Measurements from ENCODE around the gene KBTBD12.

Gene KBTBD12

GRCh38 chr3:127960421-127960965 is 45.5 kb downstream of the KBTBD12 start:
- Histone ChIP-seq H3K9me3 (ENCODE audit: control insufficient read depth, low read length) (no peaks in the 10 kb centered on the region), H3K4me1 (no peaks in the 10 kb centered on the region), H3K9ac (no peak overlapping the region), H2AFZ (no peak overlapping the region), H3K27ac (no peak overlapping the region), H3K27me3 (ENCODE audit: control insufficient read depth, insufficient read depth, low read length) (no peaks in the 10 kb centered on the region), H3K79me2 (no peaks in the 10 kb centered on the region), H3K36me3 (ENCODE audit: control insufficient read depth, insufficient read depth, low read length) (no peaks in the 10 kb centered on the region), H3K4me3 (ENCODE audit: low read depth, low read length) (no peak overlapping the region), H3K4me2 (ENCODE audit: low read length) (no peak overlapping the region)
- no peak for TF ChIP-seq CTCF (IDR thresholded peaks at IDR 0.05)

GRCh38 chr3:127961124-127961523 is 46.1 kb downstream of the KBTBD12 start:
- Histone ChIP-seq H3K9ac (no peak overlapping the region), H3K27ac (no peak overlapping the region), H3K9me3 (ENCODE audit: control insufficient read depth, low read length) (no peaks in the 10 kb centered on the region), H3K4me3 (ENCODE audit: low read depth, low read length) (no peak overlapping the region), H3K4me1 (no peaks in the 10 kb centered on the region), H2AFZ (no peak overlapping the region), H3K36me3 (ENCODE audit: control insufficient read depth, insufficient read depth, low read length) (no peaks in the 10 kb centered on the region), H3K27me3 (ENCODE audit: control insufficient read depth, insufficient read depth, low read length) (no peaks in the 10 kb centered on the region), H3K79me2 (no peaks in the 10 kb centered on the region), H3K4me2 (ENCODE audit: low read length) (no peak overlapping the region)
- no peak for TF ChIP-seq CTCF (IDR thresholded peaks at IDR 0.05)

- no peak overlapping the region for H3K9ac ChIP-seq
- H3K4me2 ChIP-seq (ENCODE audit: low read length), result no peak overlapping the region
- H3K27ac ChIP-seq, result no peak overlapping the region
- no peaks in the 10 kb centered on the region for H3K79me2 ChIP-seq
- H2AFZ ChIP-seq, result no peak overlapping the region
- no peaks in the 10 kb centered on the region for H3K4me1 ChIP-seq
- H3K36me3 ChIP-seq (ENCODE audit: control insufficient read depth, insufficient read depth, low read length), result no peaks in the 10 kb centered on the region
- no peaks in the 10 kb centered on the region for H3K9me3 ChIP-seq (ENCODE audit: control insufficient read depth, low read length)
- no peaks in the 10 kb centered on the region for H3K27me3 ChIP-seq (ENCODE audit: control insufficient read depth, insufficient read depth, low read length)
- no peak for TF ChIP-seq CTCF (IDR thresholded peaks at IDR 0.05)
- no peak overlapping the region for H3K4me3 ChIP-seq (ENCODE audit: low read depth, low read length)
These were observed 46.9 kb downstream of the KBTBD12 start for GRCh38 chr3:127961963-127962362.

GRCh38 chr3:127962937-127963336 is 47.9 kb downstream of the KBTBD12 start:
- no peaks in the 10 kb centered on the region for H3K79me2 ChIP-seq
- no peak overlapping the region for H3K9ac ChIP-seq
- no peaks in the 10 kb centered on the region for H3K9me3 ChIP-seq (ENCODE audit: control insufficient read depth, low read length)
- TF ChIP-seq CTCF (IDR thresholded peaks at IDR 0.05), result no peak
- H3K27me3 ChIP-seq (ENCODE audit: control insufficient read depth, insufficient read depth, low read length), result no peaks in the 10 kb centered on the region
- H2AFZ ChIP-seq, result no peak overlapping the region
- H3K36me3 ChIP-seq (ENCODE audit: control insufficient read depth, insufficient read depth, low read length), result no peaks in the 10 kb centered on the region
- H3K4me3 ChIP-seq (ENCODE audit: low read depth, low read length), result no peak overlapping the region
- H3K4me2 ChIP-seq (ENCODE audit: low read length), result no peak overlapping the region
- H3K4me1 ChIP-seq, result no peaks in the 10 kb centered on the region
- H3K27ac ChIP-seq, result no peak overlapping the region

GRCh38 chr3:127964053-127964452 is 49.0 kb downstream of the KBTBD12 start:
- Histone ChIP-seq H3K27ac (no peak overlapping the region), H3K9me3 (ENCODE audit: control insufficient read depth, low read length) (no peaks in the 10 kb centered on the region), H3K4me2 (ENCODE audit: low read length) (no peak overlapping the region), H3K4me3 (ENCODE audit: low read depth, low read length) (no peak overlapping the region), H3K36me3 (ENCODE audit: control insufficient read depth, insufficient read depth, low read length) (no peaks in the 10 kb centered on the region), H3K4me1 (no peaks in the 10 kb centered on the region), H3K9ac (no peak overlapping the region), H3K79me2 (no peaks in the 10 kb centered on the region), H2AFZ (no peak overlapping the region), H3K27me3 (ENCODE audit: control insufficient read depth, insufficient read depth, low read length) (no peaks in the 10 kb centered on the region)
- no peak for TF ChIP-seq CTCF (IDR thresholded peaks at IDR 0.05)

Data from parathyroid adenoma (tissue), 2 donors.